Ecto neural progenitor cell (in vitro differentiated cells): ENCODE data around the gene RETREG2.

Experiments
- DNase-seq: peaks from one replicate; pipeline ENCODE4 v3.0.0-alpha.2; 2018; ENCODE audit warnings: low spot score

Gene RETREG2

DNA sequence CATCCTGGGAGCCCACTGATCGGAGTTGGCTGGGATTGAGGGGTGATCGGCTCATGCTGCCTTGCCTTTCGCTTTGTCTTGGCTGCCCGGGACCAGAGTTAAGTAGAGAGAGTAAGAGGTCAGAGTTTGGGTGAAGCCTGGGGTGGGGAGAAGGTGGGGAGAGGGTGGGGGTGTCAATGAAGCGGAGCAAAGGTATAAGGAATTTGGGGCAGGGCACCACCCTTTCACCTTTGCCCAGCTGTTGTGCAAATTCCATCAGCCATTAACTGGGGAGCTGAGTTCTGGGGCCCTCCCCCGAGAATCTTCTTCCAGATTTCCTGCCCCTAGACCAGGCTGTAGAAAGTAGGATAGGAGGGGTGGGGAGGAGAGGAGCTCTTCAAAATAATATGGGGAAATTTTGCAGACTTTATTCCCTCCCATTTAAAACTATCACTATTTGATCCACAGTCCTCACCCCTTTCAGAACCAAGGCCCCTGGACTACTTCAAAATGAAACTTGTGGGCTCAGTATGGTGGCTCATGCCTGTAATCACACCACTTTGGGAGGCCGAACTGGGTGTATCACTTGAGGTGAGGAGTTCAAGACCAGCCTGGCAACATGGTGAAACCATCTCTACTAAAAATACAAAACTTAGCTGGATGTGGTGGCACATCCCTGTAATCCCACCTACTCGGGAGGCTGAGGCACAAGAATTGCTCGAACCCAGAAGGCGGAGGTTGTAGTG, 8.0 kb upstream of the RETREG2 start, which contains the start of gene SLC23A3:
Gene SLC23A3 (minus strand): TSS at position 100 of the 725 bp plus-strand sequence. CDS start 45 bp downstream, at position 55.
- no peak for DNase-seq

DNA sequence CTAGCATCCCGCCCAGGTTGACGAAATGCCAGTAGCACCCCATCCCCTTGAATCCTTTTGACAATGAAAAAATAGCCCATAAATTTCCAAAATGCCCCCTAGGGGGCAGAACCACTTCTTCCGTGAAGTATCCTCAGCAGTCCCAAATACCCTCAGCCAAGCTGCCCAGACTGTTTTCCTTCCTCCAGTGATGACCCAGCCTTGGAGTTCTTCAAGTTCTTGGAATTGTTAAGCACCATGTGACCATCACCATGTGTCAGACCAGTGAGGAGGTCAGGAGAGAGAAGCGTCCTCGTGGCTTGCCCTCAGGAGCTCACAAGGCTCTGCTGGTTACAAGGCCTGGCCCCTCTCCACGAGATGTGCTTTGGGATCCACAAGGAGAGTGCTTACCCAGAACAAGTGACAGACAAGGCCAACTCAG, 6.8 kb upstream of the RETREG2 start:
- no peak for DNase-seq

DNA sequence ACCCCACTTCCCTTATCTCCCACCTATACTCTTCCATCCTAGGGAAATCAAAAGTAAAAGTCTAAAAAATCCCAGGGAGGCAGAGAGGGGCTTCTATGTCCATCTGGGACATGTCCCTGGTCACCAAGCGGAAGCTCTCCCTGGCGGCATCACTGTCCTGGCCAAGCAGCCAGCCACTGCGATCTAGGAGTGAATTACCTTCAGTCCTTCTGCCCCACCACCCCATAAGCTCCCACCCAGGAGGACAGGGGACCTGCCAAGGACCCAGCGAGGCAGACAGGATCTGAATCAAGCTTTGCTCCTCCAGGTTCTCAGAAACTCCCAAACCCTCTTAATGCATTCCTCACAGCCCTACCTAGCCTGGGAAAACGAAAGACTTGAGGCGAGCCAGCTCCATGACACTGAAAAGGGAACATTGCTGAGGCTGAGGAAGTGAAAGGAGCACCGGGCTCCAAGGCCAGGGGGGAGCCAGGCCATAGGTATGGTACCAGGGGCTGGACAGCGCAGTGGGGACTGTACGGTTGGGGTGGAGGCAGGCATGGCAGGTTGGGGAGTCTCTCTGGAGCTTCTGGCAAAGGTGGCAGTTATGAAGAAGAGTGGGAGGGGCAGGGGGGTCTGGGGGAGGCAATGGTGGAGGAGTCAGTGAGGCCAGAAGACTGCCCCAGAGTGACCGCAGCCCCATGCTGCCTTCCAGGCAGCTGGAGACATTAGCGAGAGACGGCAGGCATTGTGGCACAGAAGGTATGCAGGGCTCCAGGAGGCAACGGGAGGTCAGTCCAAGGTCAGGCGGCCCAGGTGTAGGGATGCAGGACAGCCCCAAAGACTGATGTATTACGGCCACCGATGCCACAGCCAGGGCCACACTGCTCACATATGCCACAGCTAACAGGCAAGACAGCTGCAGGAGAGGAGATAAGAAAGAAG, 5.6 kb upstream of the RETREG2 start:
- no peak for DNase-seq

DNA sequence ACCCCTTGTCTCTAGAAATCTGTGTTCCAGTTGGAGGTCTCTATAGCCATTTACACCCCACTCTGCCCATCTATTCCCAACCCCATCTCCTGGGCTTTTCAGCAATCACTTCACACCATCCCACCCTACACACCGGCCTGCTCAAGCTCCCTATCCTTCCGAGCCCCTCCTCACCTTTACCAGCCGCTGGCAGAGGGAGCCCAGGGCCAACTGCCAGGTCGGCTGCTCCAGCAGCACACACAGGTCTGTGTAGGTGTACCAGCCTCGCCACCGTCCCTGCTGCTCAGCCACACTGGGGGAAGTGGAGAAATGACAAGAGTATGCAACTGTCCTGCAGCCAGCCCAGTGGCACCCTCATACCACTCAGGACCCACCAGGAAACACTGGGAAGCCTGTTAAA, 4.9 kb upstream of the RETREG2 start:
- no peak for DNase-seq

DNA sequence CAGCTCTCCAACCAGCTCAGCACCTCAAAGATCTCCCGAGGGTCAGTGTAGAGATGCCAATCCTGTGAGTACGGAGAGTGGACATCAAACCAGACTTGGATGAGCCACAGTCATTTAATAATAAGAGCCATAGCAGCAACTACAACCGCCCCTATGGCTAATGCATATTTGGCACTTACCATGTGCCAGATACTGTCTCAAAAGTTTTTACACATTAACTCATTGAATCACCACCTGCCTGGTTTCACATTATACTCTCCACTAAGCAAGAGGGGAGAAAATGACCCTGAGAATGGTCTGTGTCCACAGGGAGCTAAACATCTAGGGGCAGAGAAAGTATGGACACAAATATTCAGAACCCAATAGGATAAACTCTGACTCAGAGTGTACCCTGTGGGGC, 3.9 kb upstream of the RETREG2 start:
- DNase-seq: no peak

DNA sequence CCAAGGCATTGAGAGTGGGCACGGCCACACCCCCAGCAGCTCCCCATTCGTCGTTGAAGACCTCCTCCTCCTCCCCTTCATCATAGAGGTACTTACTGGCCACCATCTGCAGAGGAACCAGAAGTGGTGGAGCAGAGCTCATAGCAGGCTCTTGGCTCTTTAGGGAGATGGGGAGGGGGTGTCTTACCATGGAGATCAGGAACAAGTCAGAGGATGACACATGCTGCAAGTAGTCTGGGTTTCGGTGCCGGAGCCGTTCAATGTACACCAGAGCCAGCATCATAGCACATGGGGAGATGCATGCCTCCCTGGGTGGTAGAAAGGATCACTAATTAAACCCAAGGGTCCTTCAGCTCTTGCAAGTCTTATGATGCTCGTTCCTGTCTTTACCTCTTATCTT, 3.3 kb upstream of the RETREG2 start:
- DNase-seq: no peak

DNA sequence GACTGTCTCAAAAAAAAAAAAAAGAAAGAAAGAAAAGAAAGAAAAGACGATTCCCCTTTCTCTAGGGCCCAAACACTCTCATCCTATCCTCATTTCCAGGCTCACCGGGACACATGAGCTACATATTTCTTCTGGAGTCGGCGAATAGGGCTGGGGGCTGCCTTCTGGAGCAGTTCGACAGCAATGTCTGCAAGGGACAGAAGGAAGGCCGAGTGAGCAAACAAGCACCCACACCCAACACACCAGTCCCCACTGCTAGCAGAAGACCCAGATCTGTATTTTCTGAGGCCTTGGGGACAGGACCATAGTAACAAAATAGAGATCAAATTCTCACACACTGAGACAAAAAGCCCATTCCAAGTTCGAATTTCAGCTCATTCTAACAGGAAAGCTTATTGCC, 2.6 kb upstream of the RETREG2 start:
- no peak for DNase-seq

DNA sequence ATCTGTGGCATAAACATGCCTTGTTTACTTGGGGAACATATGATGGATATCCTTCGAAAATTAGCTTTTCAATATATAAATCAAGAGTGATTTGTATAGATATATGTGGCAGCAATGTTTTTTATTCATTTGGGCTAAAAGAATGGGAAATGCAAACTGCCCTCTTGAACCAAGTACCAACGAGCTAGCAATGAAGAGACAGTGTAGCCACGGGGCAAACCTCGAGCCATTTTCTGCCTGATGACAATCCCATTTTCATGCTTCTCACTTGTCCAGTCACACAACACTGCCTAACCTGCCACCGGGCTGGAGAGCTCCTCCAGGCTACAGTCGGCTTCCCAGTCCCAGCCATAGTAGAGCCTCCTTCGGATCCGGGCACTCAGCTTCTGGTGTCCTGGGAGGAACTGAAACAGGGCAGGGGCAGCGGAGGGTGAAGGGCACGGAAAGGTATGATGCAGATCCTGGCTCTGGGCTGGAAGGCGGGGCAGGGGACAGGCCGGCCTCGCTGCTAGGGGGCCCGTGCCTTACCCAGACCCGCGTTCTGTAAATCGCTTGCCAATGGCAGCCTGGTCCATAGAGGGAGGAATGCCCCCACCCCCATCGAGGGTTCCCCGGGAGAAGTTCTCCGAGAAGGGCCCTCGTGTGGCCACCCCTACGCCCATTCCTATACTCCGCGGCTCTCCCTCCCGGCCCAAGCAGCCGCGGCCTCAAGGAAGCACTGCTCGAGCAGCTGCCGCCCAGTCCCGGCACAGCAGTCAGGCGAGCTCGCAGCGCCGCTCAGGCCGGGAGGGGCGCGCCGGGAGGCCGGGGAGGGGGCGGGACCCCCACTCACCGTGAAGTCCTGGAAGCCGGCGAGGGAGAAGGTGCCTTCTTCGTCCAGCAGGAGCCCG, 1.9 kb upstream of the RETREG2 start:
- DNase-seq: no peak

DNA sequence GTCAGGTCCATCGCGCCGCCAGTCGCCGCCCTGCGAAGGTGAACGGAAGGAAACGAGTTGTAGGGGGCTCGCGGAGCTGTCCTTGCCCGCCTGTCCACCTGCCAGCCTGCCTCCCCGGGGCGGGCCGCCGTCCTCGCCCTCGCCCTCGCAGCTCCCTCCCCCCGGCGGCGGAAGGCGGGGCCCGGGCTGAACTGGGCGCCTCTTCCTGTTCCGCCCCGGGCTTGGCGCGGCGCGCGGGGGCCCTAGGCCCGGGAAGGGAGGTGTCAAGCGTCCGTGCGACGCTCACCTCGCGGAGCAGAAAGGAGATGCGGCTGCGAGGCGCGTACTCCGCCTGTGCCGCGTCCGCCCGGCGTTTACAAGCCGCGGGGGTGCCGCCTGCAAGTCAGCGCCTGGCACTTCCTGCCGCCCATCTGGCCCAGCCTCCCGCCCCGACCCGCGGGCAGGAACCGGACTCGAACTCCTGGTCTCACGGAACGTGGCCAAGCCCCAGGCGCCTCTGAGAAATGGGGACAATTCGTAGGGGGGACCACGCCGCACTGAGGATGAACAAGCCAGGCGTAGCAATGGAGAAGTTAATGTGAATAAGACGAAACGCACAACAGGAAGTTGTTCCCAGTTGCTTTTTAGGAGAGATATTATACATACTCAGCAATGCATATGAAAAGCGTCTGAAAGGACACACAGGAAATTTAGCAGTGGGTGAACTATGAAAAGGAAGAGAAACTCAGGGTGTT, 1.1 kb upstream of the RETREG2 start, which contains the start of gene CNPPD1:
Gene CNPPD1 (minus strand): TSS at position 108 of the 734 bp plus-strand sequence. CDS start 97 bp downstream, at position 11.
- DNase-seq: peak; percentile 87

DNA sequence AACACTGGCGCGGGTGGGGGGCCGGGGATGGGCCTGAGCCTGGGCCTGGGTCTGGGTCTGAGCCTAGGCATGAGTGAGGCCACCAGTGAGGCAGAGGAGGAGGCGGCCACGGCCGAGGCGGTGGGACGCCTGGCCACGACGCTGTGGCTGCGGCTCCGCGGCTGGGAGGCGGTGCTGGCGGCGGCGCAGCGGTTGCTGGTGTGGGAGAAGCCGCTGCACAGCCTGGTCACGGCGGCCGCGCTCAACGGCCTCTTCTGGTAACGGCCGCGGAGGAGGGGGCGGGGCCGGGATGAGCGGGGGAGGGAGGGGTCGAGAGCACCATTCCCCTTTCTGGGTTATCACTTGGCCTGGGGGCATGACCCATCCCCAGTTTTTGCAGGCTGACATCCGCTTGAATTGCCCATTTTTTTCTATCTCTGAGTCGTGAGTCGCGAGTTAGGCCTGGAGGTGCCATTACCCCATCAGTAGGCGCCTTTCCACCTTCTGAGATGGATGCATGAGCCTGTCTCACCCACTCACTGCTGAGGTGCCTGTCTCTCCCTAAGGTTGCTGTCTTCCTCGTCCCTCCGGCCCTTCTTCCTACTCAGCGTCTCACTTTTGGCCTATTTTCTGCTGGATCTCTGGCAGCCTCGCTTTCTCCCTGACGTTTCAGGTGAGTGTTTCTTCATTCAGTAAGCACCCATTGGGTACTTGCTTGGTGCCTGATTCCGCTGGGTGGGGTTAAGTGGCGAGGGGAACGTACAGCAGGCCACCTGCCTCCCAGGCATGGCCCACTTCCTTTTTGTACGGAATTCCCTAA, 501 bp downstream of the RETREG2 start:
- no peak for DNase-seq

DNA sequence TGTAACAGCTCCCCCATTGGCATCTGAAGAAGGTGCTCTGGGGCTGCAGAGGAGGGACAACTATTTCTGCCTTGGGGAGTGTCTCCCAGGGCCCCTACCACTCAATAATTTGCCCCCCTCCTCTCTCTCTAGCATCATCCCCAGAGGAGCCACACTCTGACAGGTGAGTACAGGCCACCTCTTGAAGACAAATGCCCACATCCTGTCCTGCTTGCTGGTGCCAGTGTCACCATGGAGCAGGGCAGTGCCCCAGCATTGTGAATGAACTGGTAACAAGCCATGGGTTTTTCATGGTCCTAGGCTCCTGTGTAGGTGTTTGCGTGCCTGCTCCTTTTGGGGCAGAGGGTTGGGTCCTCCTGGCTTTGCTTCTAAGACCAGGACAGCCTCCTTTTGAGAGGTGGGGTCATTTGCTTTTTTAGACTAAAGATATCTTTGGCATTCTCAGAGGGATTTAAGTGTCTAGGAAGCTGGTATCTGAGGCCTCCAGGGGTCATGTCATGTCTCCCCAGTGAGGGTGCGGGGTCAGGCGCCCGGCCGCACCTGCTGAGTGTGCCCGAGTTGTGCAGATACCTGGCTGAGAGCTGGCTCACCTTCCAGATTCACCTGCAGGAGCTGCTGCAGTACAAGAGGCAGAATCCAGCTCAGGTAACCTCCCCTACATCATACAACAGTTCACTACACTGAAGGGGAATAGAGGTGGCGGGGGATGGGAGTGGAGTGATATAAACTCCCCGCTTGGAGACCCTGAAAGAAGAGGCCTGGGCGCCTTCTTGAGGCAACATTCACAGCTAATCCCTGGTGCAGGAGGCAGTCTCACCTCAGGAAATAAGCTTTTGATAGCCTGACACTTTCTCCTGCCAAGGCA, 1.8 kb downstream of the RETREG2 start:
- DNase-seq: no peak

DNA sequence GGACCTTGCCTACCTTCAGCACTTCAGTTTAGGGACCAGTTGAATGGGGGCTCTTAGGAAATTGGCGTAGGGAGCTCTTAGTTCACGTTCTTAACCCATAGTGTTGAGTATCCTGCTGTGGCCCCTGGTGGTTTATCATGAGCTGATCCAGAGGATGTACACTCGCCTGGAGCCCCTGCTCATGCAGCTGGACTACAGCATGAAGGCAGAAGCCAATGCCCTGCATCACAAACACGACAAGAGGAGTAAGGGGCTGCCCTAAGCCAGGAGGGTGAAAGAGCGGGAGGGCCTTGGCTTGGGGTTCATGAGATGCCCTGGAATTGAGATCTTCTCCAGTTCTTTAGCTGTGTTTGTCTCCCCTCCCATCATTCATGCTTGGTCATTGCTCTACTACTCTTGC, 2.9 kb downstream of the RETREG2 start:
- DNase-seq: no peak

DNA sequence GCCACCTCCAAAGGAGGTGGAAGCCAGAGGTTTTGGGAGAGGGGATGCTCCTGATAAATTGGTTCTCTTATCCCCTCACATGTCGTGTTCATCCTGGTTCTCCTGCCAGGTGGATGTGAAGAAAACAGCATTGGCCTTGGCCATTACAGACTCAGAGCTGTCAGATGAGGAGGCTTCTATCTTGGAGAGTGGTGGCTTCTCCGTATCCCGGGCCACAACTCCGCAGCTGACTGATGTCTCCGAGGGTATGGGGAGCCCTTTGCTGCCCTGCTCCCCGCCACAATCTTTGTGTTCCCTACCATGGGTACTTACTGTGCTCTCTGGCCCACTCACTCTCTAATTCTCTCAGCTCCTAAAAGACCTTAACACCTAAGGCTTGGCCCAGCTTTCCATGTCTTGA, 3.5 kb downstream of the RETREG2 start:
- no peak for DNase-seq

DNA sequence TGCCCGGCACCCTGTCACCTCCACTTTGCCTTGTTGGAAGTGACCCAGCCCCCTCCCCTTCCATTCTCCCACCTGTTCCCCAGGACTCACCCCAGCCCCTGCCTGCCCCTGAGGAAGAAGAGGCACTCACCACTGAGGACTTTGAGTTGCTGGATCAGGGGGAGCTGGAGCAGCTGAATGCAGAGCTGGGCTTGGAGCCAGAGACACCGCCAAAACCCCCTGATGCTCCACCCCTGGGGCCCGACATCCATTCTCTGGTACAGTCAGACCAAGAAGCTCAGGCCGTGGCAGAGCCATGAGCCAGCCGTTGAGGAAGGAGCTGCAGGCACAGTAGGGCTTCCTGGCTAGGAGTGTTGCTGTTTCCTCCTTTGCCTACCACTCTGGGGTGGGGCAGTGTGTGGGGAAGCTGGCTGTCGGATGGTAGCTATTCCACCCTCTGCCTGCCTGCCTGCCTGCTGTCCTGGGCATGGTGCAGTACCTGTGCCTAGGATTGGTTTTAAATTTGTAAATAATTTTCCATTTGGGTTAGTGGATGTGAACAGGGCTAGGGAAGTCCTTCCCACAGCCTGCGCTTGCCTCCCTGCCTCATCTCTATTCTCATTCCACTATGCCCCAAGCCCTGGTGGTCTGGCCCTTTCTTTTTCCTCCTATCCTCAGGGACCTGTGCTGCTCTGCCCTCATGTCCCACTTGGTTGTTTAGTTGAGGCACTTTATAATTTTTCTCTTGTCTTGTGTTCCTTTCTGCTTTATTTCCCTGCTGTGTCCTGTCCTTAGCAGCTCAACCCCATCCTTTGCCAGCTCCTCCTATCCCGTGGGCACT, 4.5 kb downstream of the RETREG2 start:
- no peak for DNase-seq

DNA sequence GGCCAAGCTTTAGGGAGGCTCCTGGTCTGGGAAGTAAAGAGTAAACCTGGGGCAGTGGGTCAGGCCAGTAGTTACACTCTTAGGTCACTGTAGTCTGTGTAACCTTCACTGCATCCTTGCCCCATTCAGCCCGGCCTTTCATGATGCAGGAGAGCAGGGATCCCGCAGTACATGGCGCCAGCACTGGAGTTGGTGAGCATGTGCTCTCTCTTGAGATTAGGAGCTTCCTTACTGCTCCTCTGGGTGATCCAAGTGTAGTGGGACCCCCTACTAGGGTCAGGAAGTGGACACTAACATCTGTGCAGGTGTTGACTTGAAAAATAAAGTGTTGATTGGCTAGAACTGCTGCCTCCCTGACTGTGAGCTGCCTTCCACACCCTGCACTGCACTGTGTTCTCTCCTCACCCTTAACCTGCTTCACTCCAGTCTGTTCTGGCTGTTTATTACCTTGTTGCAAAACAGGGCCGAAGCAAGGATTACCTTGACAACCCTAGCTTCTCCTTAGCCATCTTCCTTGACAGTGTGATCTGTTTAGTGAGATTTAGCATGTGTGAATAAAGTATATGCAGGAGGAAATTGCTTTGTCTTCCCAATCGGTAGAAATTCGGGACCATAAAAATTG, 5.2 kb downstream of the RETREG2 start:
- no peak for DNase-seq

DNA sequence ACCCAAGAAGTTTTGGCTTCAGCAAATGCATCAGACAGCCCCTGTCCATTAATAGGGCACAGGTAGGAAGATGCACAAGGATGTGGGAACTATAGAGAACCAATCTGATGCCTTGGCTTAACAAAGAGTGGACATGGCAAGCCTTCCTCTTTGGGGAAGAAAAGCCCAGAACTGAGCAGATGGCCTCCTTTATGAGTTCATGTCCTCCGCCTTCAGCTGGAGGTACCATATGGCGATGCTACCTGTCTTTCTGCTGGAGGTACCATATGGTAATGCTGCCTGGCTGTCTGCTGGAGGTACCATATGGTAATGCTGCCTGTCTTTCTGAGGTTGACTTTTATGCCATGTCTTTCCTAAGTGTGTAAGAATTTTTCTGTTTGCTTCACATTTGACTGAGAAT, 6.0 kb downstream of the RETREG2 start:
- DNase-seq: no peak

DNA sequence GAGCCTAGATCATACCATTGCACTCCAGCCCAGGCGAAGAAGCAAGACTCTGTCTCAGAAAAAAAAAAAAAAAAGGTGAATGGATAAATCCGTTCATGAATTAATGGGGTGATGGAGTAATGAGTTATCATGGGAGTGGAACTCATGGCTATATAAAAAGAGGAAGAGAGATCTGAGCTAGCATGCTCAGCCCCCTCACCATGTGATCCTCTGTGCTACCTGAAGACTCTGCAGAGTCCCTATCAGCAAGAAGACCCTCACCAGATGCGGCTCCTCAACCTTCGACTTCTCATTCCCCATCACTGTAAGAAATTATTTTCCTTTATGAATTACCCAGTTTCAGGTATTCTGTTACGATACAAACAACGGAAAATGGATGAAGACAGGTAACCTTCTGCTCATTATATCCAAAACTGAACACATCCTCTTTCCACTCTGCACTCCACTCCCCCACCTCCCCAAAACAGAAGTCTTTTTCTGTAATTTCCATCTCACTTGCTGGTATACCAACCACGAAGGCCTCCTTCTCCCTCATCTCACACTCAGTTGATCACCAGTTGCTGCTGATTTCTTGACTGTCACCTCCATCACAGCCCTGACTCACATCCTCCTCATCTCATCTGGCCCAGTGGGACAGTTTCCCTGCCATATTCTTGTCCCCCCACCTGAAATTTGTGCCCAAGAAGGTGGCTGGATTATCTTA, 8.8 kb downstream of the RETREG2 start:
- DNase-seq: no peak

DNA sequence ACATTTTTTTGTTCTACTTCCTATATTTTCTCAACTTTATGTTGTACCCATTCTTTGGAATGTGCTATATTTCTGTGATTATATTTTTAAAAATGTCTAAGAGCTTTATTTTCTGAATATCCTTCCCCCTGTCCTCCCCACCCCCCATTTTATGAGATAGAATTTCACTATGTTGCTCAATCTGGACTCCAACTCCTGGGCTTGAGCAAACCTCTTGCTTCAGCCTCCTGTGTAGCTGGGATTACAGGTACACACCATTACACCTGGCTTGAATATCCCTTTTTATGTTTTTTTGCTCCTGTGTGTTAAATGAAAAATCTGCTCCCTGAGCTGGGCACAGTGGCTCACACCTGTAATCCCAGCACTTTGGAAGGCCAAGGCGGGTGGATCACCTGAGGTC, 19.3 kb downstream of the RETREG2 start:
- DNase-seq: no peak
